GM19324 (cell line): ENCODE measurements around the gene CTRL.

Experiments
- ATAC-seq: cut with Tn5 transposase; IDR thresholded peaks from one replicate; pipeline ENCODE4 v1.9.1; 2021; ENCODE audit warnings: mild to moderate bottlenecking, moderate library complexity; ENCODE audit not compliant: unreplicated experiment, low FRiP score

The CTRL gene

DNA sequence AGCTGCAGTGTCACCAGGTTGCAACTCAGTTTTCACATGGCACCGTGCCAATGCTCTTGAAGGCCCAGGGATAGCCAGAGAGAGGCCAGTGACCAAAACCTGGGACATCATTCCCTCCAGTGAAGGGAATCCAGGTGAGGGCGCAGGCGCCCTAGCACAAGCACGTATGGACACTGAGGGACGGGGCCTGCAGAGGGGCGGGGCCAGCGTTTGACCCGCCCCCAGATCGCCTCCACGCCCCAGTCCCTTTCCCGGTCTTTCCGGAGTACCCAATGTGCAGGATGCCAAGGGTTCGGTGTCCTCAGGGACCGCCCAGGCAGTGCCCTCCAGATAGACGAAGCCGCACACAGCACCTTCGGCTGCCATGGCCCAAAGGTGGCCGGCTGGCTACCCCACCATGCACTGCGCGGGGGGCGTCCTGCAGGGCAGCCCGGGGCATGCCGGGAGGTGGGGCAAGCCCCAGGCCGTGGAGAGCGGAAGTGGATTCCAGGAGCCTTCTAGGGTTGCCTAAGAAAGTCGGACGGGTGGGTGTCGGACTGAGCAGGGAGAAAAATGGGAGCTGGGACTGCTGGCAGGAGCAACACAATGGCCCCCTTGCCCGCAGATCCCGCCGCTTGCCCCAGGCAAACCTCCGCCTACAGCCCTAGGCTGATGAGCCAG lies 32.1 kb upstream of the CTRL start:
- ATAC-seq: no peak

- no peak for ATAC-seq
These were observed 31.6 kb upstream of the CTRL start for GRCh38 chr16:67963292-67963661.

DNA sequence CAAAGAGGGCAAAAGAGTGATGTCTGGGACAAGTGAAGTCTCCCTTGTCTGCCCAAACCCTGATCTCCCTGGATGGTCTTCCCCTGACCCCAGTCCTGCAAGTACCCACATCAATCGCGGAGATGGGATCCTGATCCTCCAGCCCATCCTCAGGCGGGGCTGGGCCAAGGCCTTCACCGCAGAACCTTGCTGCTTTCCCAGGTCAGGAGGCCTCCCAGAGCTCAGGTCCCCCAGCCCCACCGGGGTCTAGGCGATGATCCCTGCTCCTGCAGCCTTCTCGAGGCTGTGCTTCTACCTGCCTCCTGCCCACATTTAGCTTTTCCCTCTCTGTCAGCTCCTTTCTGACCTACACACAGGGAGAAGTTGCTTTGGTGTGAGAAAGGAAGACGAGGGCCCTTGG lies 30.5 kb upstream of the CTRL start:
- no peak for ATAC-seq

- ATAC-seq: no peak
These were observed 29.9 kb upstream of the CTRL start for GRCh38 chr16:67961551-67961957.

DNA sequence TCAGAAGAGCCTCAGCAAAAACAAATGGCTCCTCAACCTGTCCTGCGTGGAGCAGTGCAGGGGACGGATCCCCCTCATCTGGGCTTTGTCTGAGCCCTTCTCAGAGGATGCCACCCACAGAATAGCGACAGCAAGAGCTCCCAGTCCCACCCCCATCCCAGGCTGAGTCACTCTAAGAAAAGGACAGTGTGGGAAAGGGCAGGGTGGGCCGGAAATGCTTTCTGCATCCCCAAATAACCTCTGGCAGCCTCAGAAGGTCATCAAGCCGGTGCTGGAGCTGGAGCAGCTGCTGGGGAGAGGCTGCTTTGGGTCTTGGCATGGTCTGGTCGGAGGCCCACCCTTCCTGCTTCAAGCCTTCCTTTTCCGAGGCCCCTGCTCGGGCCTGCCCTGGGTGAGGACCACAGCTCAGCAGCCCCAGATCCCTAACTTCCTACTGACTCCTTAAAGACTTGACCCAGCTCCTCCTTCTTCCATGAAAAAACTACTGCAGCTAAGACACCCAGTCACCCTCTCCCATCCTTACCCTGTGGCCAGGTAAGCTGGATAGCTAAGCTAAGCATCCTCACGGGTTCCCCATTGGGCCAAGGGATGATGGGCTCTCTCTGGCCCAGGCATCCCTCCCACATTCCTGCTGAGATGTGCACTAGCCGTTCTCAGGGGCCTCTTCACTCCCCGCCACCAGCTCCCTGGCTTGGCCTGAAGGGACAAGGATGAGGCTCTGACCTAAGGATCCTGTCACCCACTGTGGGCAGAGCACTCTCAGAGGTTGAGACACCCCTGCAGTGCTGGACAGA lies 28.1 kb upstream of the CTRL start:
- ATAC-seq: no peak

GRCh38 chr16:67957622-67958021 lies 26.0 kb upstream of the CTRL start:
- ATAC-seq: no peak

DNA sequence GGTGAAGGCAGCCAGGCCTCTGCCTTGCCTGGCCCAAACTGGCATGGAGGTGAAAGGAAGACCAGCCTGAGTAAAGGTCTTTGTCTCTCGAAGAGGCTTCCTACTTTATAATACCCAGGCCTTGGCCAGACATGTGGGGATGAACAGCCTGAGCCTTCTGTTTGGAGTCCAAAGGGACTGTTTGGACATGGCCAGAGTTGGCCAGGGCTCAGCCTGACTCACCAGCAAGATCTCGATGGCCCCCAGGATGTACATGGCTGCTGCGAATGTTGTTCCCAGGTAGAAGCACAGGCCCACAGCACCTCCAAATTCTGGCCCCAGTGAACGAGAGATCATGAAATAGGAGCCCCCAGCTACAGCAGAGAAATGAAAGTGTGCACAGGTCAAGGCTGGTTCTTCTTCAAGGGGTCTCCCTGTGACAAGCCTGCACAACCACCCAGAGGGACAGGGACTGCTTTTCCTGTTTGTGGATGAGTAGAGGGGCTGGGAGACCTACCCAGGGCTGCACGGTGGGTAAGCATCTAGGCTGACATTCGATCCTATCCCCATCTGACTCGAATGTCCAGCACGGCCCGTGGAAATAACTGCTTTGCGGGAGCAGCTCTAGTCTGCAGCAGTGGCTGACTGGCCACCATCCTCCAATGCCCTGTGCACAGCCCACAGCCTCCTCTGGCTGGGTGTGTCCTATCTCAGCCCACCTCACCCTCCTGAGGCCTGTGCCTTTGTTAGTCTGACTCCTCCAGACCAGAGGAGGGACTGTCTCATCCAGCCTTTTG lies 22.9 kb upstream of the CTRL start:
- ATAC-seq: no peak

DNA sequence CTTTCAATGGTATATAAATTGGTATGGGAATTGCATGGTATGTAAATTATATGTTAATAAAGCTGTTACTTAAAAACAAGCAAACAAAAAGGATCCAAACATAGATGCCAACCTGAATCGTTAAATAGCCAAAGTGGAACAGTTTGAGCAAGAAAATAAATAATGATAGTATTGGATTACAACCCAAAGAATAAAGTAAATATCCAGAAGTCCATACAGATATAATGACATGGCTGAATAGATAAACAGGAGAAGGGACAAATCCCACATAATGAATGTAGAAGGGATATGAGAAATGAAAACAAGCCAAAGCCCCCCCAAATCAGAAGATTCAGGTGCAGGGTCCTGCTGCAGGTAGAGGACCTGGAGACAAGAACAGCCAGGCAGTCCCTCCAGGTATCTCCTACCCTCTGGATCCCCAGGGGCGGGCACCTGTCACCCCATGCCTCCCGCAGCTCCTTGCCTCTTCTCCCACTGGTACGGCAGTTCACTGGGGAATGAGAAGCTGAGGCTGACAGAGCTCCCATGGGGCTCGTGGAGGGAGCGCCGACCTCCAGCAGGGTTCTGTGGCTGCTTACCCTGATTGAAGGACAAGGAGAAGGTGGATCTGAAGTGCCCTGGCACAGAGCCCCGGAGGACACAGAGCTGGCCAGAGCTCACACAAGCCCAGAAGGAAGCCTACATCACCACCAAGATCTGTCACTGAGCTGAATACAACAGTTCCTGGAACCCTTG lies 22.1 kb upstream of the CTRL start:
- ATAC-seq: no peak

GRCh38 chr16:67951485-67951884 lies 19.8 kb upstream of the CTRL start:
- ATAC-seq: no peak

DNA sequence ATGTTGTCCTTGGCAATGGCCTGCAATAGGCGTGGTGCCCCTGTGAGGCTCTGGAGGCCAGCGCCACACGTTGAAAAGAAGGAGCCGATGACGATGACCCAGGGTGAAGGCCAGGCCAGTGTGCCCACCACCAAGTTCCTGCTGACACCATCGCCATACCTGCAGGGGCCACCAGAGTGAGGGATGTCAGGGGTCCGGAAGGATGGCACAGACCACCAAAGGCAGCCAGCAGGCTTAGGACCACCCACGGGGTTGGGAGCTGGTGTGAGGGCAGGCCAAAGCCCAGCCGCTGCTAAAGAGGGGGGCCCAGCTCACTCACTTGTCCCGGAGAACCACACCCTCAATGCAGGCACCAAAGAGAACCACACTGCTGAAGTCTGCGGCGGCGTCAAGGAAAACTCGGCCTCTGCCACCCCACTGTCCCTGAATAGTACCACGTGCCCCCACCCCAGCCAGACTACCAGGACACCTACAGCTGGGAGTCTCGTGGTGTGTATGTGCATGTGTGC lies 18.7 kb upstream of the CTRL start:
- ATAC-seq: no peak

- no peak for ATAC-seq
These were observed 18.0 kb upstream of the CTRL start for GRCh38 chr16:67949645-67950044.

GRCh38 chr16:67948015-67948414 lies 16.4 kb upstream of the CTRL start:
- ATAC-seq: no peak

- no peak for ATAC-seq
These were observed 15.4 kb upstream of the CTRL start for GRCh38 chr16:67946966-67947558.

GRCh38 chr16:67946128-67946569 lies 14.5 kb upstream of the CTRL start:
- no peak for ATAC-seq

- no peak for ATAC-seq
These were observed 13.8 kb upstream of the CTRL start for GRCh38 chr16:67945392-67945933.

- ATAC-seq: no peak
These were observed 13.2 kb upstream of the CTRL start for GRCh38 chr16:67944690-67945391.

DNA sequence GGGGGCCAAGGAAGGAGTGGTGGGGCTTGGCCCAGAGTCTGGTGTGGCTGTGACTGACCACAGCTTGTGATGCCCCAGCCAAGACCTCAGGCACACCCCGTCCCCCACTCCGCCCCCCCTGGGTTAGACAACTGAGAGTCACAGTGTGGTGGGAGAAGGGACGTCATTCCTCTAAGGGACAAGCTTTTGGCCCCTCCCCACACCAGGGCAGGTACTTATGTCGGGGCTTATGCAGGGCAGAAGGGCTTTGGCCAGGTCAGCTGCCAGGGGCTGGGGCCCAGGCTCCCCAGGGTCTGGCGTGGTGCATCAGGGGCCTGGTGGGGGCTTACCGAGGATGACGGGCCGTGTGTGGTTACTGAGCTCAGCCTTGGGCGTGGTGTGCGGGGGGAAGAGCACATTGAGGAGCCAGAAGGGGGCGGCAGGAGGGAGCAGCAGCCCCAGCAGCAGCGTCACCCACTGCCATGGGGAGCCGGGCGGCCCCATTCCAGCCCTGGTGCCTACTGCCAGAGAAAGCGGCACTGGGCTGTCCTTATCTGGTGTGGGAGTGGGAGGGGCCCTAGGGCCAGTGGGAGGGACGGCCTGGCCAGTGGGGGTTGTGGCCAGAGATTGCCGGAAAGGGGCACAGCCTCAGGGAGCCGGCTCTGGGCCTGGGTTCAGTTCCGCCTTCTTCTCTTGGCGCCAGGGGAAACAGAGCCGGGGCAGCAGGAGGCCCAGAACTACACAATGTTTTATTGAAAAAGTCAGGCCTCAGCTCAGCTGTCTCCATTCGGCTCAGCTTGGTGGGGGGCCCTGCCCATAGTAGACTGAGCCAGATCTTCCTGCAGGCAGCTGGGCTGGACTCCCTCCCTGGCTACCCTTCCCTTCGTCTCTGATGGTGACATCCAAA lies 12.2 kb upstream of the CTRL start, which contains the start of gene LCAT:
Gene LCAT (minus strand): TSS at position 502 of the 886 bp plus-strand sequence. CDS start 19 bp downstream, at position 483.
- no peak for ATAC-seq

- ATAC-seq: no peak
These were observed 11.6 kb upstream of the CTRL start for GRCh38 chr16:67943256-67943618.
